GM13977 (cell line): ENCODE data around the gene TP53BP1.

Experiments
- DNase-seq: peaks from one replicate; pipeline ENCODE4 v3.0.0; 2012; ENCODE audit warnings: low spot score
- in situ Hi-C: fragments of 300-500 bp; cut with MboI; formaldehyde crosslinking; loops from one replicate; pipeline ENCODE4 v1.12.0; 2022; ENCODE audit warnings: low sequenced_read_pairs, low pct_unique_long_range_greater_than_20kb, mixed read lengths, inconsistent platforms; ENCODE audit not compliant: unreplicated experiment
- TF ChIP-seq, protein P1 (sequence below): IDR thresholded peaks from 2 replicates; pipeline ENCODE4 v1.5.1; 2012; ENCODE audit warnings: mild to moderate bottlenecking, control low read depth; ENCODE audit not compliant: insufficient read depth; ENCODE audit errors: extremely low read depth, missing control alignments

The TP53BP1 gene

DNA sequence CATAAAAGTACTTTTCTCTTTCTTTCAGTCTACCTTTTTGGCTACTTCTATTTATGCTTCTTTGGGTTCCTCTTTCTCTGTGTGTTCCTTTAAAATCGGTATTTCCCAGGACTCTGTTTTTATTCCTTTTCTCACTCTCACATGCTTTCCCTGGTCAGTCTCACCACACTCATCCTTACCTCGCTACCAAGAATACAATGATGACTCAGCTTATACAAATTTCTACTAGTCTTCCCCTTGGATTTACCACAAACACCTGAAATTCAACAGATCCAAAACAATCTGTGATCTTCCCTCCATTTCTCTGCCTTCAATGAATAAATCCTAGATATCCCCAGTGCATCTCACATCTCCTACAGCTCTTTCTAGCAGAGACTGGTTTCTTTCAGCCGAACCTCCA is 69.2 kb downstream of the TP53BP1 start:
- in situ Hi-C loops = no loop called here
- TF ChIP-seq, protein P1, sequence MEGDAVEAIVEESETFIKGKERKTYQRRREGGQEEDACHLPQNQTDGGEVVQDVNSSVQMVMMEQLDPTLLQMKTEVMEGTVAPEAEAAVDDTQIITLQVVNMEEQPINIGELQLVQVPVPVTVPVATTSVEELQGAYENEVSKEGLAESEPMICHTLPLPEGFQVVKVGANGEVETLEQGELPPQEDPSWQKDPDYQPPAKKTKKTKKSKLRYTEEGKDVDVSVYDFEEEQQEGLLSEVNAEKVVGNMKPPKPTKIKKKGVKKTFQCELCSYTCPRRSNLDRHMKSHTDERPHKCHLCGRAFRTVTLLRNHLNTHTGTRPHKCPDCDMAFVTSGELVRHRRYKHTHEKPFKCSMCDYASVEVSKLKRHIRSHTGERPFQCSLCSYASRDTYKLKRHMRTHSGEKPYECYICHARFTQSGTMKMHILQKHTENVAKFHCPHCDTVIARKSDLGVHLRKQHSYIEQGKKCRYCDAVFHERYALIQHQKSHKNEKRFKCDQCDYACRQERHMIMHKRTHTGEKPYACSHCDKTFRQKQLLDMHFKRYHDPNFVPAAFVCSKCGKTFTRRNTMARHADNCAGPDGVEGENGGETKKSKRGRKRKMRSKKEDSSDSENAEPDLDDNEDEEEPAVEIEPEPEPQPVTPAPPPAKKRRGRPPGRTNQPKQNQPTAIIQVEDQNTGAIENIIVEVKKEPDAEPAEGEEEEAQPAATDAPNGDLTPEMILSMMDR = no peak
- no peak for DNase-seq

DNA sequence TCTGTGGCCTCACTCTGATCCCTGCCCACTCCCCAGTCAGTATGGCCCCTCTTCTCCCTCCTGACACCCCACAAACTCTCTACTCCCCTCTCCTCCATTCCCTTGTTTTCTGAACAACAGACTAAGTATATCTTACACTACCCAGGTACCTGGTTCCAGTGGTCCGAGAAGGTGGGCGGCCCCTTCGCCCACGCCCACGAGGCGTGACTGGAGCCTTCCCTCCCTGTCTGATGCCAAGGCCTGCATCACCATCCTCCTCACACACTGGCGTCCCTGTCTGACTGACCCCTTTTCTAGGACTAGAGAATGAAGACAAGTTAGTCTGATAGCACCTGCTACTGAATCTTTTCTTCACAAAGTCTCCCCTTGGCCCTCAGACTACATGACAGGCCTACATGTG is 72.1 kb downstream of the TP53BP1 start:
- DNase-seq = no peak
- TF ChIP-seq, protein P1 = no peak
- in situ Hi-C loops = no loop called here

DNA sequence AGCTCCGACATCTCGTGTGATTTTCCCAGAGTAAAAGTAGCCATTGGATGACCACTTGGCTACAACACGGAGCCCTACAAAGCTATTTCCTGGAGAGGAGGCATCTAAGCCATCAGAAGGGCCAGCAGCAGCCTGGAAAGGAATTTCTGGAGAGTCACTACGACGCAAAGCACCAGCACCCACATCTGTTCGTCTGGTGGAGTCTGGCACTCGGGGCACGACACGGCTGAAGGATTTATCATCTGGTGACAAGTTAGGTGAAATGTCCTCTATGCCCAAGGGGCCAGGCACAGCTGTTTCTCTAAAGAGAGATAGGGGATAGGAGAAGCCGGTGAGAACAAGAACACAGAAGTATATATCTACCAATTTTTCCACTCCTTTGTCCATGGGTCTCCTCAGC is 72.5 kb downstream of the TP53BP1 start:
- TF ChIP-seq, protein P1 = no peak
- no peak for DNase-seq
- in situ Hi-C loops = no loop called here

DNA sequence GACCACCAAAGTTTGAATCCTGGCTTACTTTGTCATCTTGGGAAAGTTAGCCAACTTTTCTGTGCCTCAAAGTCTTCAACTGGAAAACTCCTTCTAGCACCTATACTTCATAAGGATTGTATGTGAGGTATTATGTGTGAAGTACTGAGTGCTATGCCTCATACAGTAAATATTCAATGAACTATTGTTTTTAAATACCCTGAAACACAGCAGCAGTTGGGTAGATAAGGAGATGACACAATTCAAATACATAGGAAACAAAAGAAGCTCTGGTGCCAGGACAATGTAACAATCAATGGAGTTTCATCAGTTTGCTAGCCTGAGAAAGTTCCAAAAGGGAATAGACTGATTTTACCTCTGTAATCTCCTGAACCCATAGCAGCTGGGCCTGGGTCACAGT is 78.8 kb downstream of the TP53BP1 start:
- TF ChIP-seq, protein P1 = no peak
- DNase-seq = no peak
- in situ Hi-C loops = no loop called here

DNA sequence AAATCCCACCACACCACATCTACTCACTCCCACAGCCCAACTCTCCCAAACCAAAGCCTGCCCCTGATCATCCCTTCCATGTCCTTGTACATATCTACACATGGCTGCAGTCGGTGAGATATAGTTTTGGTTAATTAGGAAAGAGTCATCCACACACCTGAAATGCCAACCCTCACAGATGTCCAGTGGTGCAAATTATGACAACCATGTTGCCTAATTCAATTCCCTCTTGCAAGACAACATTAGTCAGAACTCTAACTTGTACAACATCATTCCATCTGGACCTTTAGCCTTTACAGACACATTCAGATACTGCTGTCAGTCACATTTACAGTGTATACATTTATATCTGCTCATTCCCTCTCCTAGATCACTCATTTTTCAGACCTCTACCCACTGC is 80.9 kb downstream of the TP53BP1 start:
- in situ Hi-C loops = no loop called here
- DNase-seq = no peak
- TF ChIP-seq, protein P1 = no peak

DNA sequence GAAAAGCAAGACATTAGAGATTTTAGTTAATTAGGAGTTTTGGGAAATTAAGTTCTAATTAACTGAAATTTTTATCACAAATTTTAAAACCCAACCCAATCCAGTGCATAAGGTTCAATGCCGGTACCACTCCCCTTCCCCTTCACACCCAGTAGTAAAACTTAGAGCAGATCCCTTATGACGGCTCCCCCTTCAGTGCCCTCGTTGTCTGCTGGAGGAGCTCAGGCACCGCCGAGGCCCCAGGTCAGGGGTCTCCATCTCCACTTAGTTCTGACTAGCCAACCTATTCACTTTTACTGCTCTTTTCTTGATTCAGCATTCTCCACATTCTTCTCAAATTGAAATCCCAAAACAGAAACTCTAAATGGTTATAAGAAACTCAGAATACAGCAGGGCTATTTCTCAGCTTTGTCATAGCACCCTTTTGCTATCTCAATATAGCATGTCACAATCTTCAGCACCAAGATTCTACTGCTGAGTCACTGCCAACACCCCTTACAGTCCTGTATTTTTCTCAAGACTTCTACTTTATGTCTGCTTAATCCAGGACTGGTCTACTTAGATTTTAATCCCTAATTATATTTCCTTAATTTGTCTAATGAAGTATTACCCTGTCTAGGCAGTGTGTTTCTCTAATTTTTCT is 82.3 kb downstream of the TP53BP1 start:
- DNase-seq = no peak

More for the DNA sequence above, 82.3 kb downstream of the TP53BP1 start:
- TF ChIP-seq, protein P1 = no peak
- in situ Hi-C loops = no loop called here
